MM.1S (cell line): ENCODE data around the gene EGLN1.

Experiments
- CTCF ChIP-seq: fragments of 300-600 bp; sonication (generic); IDR thresholded peaks from 2 replicates; pipeline ENCODE4 v1.5.1; 2016; ENCODE audit warnings: antibody characterized with exemption, low read length, mixed read lengths
- EZH2phosphoT487 ChIP-seq: fragments of 300-600 bp; sonication (generic); IDR thresholded peaks from 2 replicates; pipeline ENCODE4 v1.6.1; 2018; ENCODE audit warnings: antibody characterized with exemption, low read length

- no peak for TF ChIP-seq CTCF
- TF ChIP-seq EZH2phosphoT487 = no peak
Observed at GRCh38 chr1:231347961-231348360, 74.1 kb downstream of the EGLN1 start.
